T47D (cell line): Measurements from ENCODE around the gene PSMD1.
"Not testable (repeated sequence)": the region's sequence is repeated elsewhere in the genome, so short reads cannot be mapped to it uniquely, and the experiment has no call there.

Experiments
- DNase-seq, 2 experiments: peaks; one replicate each; pipeline versions ENCODE4 v3.0.0 to v3.0.0-alpha.2; 2011 to 2012; ENCODE audit warnings: low read depth in 1 of 2, low spot score in 1 of 2
- JUND ChIP-seq: IDR thresholded peaks from 2 replicates; pipeline ENCODE4 v1.6.1; 2012; ENCODE audit warnings: low read depth
- in situ Hi-C: cut with HindIII; loops from 2 replicates; pipeline ENCODE4 v1.10.0; 2016; ENCODE audit warnings: low sequenced_read_pairs, low pct_unique_long_range_greater_than_20kb

PSMD1 gene

GRCh38 chr2:231134910-231135655, 78.4 kb downstream of the PSMD1 start:
- DNase-seq: no peak
- in situ Hi-C loops: no loop called here
- TF ChIP-seq JUND: no peak

- in situ Hi-C loops: no loop called here
- TF ChIP-seq JUND: no peak
- no peak for DNase-seq
Measured at GRCh38 chr2:231138699-231139098, 82.0 kb downstream of the PSMD1 start.

GRCh38 chr2:231139796-231140195, 83.1 kb downstream of the PSMD1 start:
- no peak for TF ChIP-seq JUND
- DNase-seq: no peak
- in situ Hi-C loops: no loop called here

- in situ Hi-C loops, DNase-seq: not testable (repeated sequence)
Measured at GRCh38 chr2:231140808-231141207, 84.1 kb downstream of the PSMD1 start.

GRCh38 chr2:231144896-231145295, 88.2 kb downstream of the PSMD1 start:
- no peak for TF ChIP-seq JUND
- in situ Hi-C loops: no loop called here
- no peak for DNase-seq

- in situ Hi-C loops: no loop called here
- TF ChIP-seq JUND: no peak
Measured at GRCh38 chr2:231146665-231147064, 90.0 kb downstream of the PSMD1 start.

GRCh38 chr2:231152800-231153557, 96.3 kb downstream of the PSMD1 start:
- no peak for DNase-seq
- in situ Hi-C loops: no loop called here
- TF ChIP-seq JUND: no peak

More at GRCh38 chr2:231146665-231147064, 90.0 kb downstream of the PSMD1 start:
- DNase-seq: no peak

GRCh38 chr2:231159306-231159705, 102.6 kb downstream of the PSMD1 start:
- in situ Hi-C loops: no loop called here
- no peak for DNase-seq
- no peak for TF ChIP-seq JUND

- TF ChIP-seq JUND: no peak
- DNase-seq: no peak
- in situ Hi-C loops: no loop called here
Measured at GRCh38 chr2:231160701-231161100, 104.0 kb downstream of the PSMD1 start.

GRCh38 chr2:231161252-231161839, 104.7 kb downstream of the PSMD1 start:
- in situ Hi-C loops: no loop called here
- TF ChIP-seq JUND: no peak
- no peak for DNase-seq

GRCh38 chr2:231161877-231162329, 105.2 kb downstream of the PSMD1 start:
- TF ChIP-seq JUND: no peak
- in situ Hi-C loops: no loop called here
- no peak for DNase-seq

- no peak for DNase-seq
- in situ Hi-C loops: no loop called here
- TF ChIP-seq JUND: no peak
Measured at GRCh38 chr2:231163011-231163410, 106.3 kb downstream of the PSMD1 start.
